AG04449 (cell line): ENCODE results near the gene TFPI.

ENCODE experiments used
- CTCF ChIA-PET: fragments of 350-600 bp; formaldehyde crosslinking; extraction: SDS; loops from one replicate; lab custom pipeline; 2021; ENCODE audit warnings: antibody characterized with exemption; lab: Yijun Ruan, JAX
- POLR2A ChIA-PET: fragments of 400-600, 350-600 bp; formaldehyde crosslinking; extraction: SDS; loops from one replicate; lab custom pipeline; 2020; ENCODE audit warnings: antibody characterized with exemption, inconsistent platforms; lab: Yijun Ruan, JAX
- DNase-seq: peaks from one replicate; pipeline ENCODE4 v3.0.0-alpha.2; 2010; ENCODE audit warnings: low read depth, low spot score
- H3K4me3 ChIP-seq: 2 replicates; pipeline ENCODE4 v1.5.1; 2011; ENCODE audit warnings: low read depth, mild to moderate bottlenecking, control low read depth, low read length
- TF ChIP-seq, protein P1 (sequence below): IDR thresholded peaks from one replicate; pipeline ENCODE4 v1.5.1; 2011; ENCODE audit warnings: mild to moderate bottlenecking, moderate library complexity, low read length, control low read depth, inconsistent platforms; ENCODE audit not compliant: insufficient read depth; ENCODE audit errors: missing control alignments

Gene TFPI

DNA sequence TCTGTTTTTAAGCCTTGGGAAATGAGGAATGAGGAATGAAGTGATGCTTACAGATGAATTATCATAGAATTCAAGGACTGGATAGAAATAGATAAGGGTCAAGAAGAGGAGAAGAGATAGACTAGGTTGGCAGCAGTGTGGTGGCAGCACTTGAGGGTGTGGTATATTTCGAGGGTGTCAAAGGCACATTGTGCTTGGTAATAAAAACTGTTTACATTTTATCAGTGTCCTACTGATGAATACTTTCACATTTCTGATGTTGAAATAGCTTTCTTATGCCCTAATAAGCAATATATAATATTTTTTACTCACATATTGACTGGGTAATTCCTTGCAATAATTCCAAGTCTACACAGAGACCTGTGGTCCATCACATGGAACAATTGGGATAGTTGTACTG is 3.4 kb downstream of the TFPI start:
- CTCF ChIA-PET = interaction anchor here (1.4 to 5.5 kb wide), 3 partner anchors 18 to 51 kb away, joined by 4 to 44 read pairs (median 19); no protein-coding TSS in a partner anchor
- DNase-seq = no peak
- POLR2A ChIA-PET = no interaction called here
- TF ChIP-seq, protein P1, sequence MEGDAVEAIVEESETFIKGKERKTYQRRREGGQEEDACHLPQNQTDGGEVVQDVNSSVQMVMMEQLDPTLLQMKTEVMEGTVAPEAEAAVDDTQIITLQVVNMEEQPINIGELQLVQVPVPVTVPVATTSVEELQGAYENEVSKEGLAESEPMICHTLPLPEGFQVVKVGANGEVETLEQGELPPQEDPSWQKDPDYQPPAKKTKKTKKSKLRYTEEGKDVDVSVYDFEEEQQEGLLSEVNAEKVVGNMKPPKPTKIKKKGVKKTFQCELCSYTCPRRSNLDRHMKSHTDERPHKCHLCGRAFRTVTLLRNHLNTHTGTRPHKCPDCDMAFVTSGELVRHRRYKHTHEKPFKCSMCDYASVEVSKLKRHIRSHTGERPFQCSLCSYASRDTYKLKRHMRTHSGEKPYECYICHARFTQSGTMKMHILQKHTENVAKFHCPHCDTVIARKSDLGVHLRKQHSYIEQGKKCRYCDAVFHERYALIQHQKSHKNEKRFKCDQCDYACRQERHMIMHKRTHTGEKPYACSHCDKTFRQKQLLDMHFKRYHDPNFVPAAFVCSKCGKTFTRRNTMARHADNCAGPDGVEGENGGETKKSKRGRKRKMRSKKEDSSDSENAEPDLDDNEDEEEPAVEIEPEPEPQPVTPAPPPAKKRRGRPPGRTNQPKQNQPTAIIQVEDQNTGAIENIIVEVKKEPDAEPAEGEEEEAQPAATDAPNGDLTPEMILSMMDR = no peak
- H3K4me3 ChIP-seq = no peak overlapping the region

DNA sequence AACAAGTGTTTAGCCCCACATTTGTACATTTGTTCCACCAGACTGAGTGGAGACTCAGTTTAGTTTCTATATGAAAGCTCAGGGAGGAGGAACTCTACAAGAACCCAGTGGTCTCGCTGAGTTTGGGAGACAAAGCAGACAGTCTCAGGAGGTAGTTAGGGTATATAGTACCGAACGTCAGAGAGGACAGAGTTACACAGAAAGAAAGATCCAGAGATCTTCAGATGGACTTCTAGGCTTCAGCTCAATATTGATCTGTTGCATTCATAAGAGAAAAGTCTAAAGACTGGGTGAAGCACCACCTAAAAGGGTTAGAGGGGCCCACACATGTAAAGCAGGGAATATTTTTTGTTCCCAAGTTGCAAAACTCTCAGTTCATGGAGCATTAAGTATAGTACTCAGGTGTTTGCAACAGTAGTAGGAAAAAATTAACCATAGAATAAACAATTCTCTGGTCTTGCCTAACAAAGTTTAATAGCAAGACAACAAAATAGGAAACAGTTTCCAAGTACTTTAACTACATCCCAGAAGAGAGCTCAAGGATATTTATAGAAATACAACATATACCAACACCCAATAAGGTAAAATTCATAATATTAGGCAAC is 4.2 kb downstream of the TFPI start:
- POLR2A ChIA-PET = no interaction called here
- DNase-seq = no peak
- no peak overlapping the region for H3K4me3 ChIP-seq
- CTCF ChIA-PET = interaction anchor here (1.0 to 5.5 kb wide), 4 partner anchors 18 to 50 kb away, joined by 3 to 44 read pairs (median 12); no protein-coding TSS in a partner anchor
- TF ChIP-seq, protein P1 = no peak

DNA sequence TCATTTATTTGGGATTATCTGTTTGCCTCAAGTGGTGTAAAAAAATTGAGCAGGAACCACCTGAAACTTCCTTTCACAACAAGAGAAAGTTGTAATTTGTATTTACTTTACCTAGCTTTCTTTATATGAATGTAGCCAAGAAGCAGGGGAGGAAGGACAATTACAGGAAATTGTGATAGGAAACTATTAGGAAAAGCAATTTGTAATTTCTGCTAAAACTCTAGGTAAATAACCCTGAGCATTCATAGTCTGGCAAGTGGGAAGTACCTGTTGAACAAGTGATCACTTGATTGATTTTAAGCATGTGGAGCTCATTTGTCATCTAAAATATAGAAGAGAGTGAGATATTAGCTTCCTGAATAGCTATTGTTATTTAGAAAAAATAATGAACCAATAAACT is 5.0 kb downstream of the TFPI start:
- DNase-seq = no peak
- POLR2A ChIA-PET = no interaction called here
- CTCF ChIA-PET = interaction anchor here (1.0 to 5.5 kb wide), 3 partner anchors 26 to 49 kb away, joined by 3 to 44 read pairs (median 19); no protein-coding TSS in a partner anchor
- TF ChIP-seq, protein P1 = no peak
- H3K4me3 ChIP-seq = no peak overlapping the region

DNA sequence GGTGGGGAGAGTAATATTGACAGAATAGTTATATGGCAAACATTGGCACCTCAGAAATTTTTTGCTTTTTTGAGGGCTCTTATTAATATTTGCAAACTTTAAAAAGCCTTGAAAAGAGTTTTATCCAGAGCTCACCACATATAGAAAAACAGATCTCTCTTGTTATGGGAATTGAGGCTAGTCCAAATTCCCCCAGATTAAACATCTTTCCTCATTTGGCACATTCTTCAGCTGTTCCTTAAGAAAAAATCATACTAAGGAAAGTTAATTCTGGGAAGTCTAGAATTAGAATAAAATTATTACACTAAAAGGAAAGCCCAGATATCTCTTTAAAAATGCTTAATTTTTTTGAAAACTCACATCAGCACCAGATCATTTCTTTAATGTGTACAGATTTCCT is 5.6 kb downstream of the TFPI start:
- DNase-seq = no peak
- POLR2A ChIA-PET = no interaction called here
- CTCF ChIA-PET = interaction anchor here (4.0 to 5.5 kb wide), 2 partner anchors 32 to 49 kb away, joined by 19 to 44 read pairs; no protein-coding TSS in a partner anchor
- TF ChIP-seq, protein P1 = no peak
- H3K4me3 ChIP-seq = no peak overlapping the region

- TF ChIP-seq, protein P1 = no peak
- no peak overlapping the region for H3K4me3 ChIP-seq
- ChIA-PET POLR2A (no interaction called here), CTCF (interaction anchor here (1.1 to 5.5 kb wide), 5 partner anchors 8 to 48 kb away, joined by 3 to 44 read pairs (median 9); no protein-coding TSS in a partner anchor)
- peak; percentile 81 for DNase-seq
These were observed 6.8 kb downstream of the TFPI start for GRCh38 chr2:187547353-187547979.

GRCh38 chr2:187546762-187547333 is 7.4 kb downstream of the TFPI start:
- ChIA-PET POLR2A (interaction anchor here (0.5 kb wide), 1 partner anchor 1477 kb away, joined by 4 read pairs; no protein-coding TSS in a partner anchor), CTCF (interaction anchor here (1.1 to 5.5 kb wide), 4 partner anchors 8 to 47 kb away, joined by 3 to 44 read pairs (median 6); no protein-coding TSS in a partner anchor)
- DNase-seq = no peak
- TF ChIP-seq, protein P1 = no peak
- H3K4me3 ChIP-seq = no peak overlapping the region
